ENCODE data around the gene DNAH17. TPM values are rescaled to one million over a fixed set of nuclear protein-coding genes. Genes with fewer than 3 reads are reported as not detected.

Gene DNAH17
- total RNA-seq, 1 experiment from 2014 or later, result 0.23 TPM

DNA sequence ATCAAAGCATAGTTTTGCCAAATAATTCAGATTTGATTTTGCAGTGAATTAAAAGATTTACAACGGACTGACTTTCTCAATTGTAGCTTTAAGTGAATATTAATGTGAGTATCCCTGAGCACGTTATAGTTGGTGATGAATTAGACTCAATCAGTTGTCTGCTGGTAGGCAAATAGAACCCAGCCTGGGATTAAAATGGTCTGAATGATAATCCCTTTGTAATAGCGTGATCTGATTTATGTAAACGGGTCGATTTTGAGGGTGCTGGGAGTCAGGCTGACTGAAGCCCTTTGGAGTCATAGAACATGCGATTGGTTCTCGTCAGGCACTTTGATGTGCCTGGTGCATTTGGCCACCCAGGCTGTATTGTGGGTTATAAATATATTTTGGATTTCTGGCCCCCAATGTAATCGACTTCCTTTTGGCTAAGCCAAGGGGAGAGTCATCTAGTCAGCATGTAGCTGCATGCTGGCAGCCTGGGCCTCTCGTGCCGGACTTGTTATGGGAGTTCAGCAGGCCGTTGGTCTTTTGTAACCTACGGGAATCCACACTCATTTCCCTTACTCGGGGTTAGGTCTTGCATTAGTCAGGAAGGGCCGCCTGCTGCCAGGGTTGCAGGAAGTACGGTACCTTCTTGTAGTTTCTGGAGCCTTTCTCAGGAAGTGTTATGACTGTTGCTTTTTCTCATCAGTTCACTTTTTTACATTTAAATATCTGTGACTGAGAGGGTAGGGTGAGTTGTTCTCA, 193.3 kb downstream of the DNAH17 start:
- DNase-seq, result no peak
- H3K27ac Mint-ChIP-seq (ENCODE audit: unreplicated experiment), result no peak overlapping the region
- Histone ChIP-seq H3K9me3 (no peaks in the 10 kb centered on the region), H3K4me1 (peaks cover 10% of the 10 kb centered on the region), H3K4me3 (ENCODE audit: low read depth, low read length) (no peak overlapping the region), H3K36me3 (ENCODE audit: control insufficient read depth, insufficient read depth, low read length) (no peaks in the 10 kb centered on the region; the same call in 1 of the 2 replicates), H3K27me3 (replicated peaks; ENCODE audit: control insufficient read depth, insufficient read depth, low read length) (no peaks in the 10 kb centered on the region)
- peaks cover 44% of the 10 kb centered on the region for H3K36me3 Mint-ChIP-seq (ENCODE audit: insufficient read depth, unreplicated experiment)
- ChIA-PET CTCF (no interaction called here), POLR2A (no interaction called here)
- H3K4me3 Mint-ChIP-seq (ENCODE audit: unreplicated experiment), result no peak overlapping the region
- peaks cover 17% of the 10 kb centered on the region for H3K4me1 Mint-ChIP-seq (ENCODE audit: low read depth, unreplicated experiment)
- no peaks in the 10 kb centered on the region for H3K27me3 Mint-ChIP-seq (ENCODE audit: insufficient read depth, unreplicated experiment)
- BruUV-seq (replicated peaks), result no TSS peak
- intact Hi-C loops (cut with micrococcal nuclease; ENCODE audit: unreplicated experiment), result no loop called here
- TF ChIP-seq, protein P1, sequence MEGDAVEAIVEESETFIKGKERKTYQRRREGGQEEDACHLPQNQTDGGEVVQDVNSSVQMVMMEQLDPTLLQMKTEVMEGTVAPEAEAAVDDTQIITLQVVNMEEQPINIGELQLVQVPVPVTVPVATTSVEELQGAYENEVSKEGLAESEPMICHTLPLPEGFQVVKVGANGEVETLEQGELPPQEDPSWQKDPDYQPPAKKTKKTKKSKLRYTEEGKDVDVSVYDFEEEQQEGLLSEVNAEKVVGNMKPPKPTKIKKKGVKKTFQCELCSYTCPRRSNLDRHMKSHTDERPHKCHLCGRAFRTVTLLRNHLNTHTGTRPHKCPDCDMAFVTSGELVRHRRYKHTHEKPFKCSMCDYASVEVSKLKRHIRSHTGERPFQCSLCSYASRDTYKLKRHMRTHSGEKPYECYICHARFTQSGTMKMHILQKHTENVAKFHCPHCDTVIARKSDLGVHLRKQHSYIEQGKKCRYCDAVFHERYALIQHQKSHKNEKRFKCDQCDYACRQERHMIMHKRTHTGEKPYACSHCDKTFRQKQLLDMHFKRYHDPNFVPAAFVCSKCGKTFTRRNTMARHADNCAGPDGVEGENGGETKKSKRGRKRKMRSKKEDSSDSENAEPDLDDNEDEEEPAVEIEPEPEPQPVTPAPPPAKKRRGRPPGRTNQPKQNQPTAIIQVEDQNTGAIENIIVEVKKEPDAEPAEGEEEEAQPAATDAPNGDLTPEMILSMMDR (IDR thresholded peaks at IDR 0.05; ENCODE audit: insufficient read depth in 1 of 2, low read depth in 1 of 2, low read length in 1 of 2, severe bottlenecking in 1 of 2, unreplicated experiment in 1 of 2), result no peak
- no peaks in the 10 kb centered on the region for H3K9me3 Mint-ChIP-seq (ENCODE audit: unreplicated experiment)

DNA sequence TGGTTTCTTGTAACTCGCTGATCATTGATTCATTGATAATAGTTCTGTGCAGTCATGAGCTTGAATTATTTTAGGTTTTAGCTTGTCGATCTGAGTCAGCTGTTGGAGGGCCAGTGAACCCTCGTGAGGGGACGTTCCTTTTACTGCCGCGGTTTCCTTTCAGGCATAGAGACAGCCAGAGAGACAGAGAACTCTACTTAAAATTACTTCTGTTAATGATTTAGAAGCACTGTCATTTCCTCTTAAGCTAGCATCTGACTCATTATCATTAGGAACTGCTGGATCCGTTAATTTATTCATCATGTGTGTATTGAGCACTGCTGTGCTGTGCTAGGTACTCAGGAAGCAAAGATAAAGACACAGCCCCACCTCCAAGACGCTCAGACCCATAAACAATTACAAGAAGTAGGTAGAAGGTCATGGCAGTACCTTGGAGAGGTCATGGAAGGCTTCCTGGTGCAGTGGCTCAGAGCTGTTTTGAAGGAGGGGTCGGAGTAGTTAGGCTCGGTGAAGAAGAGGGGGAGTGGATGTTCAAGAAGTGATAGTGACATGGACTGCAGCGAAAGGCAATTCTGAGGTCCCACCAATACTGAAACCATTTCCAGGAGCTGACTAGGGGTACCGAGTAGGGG, 195.5 kb downstream of the DNAH17 start:
- Histone ChIP-seq H3K4me3 (ENCODE audit: low read depth, low read length) (no peak overlapping the region), H3K4me1 (peaks cover 16% of the 10 kb centered on the region), H3K9me3 (no peaks in the 10 kb centered on the region), H3K36me3 (ENCODE audit: control insufficient read depth, insufficient read depth, low read length) (no peaks in the 10 kb centered on the region; the same call in 1 of the 2 replicates), H3K27me3 (replicated peaks; ENCODE audit: control insufficient read depth, insufficient read depth, low read length) (no peaks in the 10 kb centered on the region)
- peaks cover 23% of the 10 kb centered on the region for H3K4me1 Mint-ChIP-seq (ENCODE audit: low read depth, unreplicated experiment)
- no peak overlapping the region for H3K4me3 Mint-ChIP-seq (ENCODE audit: unreplicated experiment)
- TF ChIP-seq, protein P1 (IDR thresholded peaks at IDR 0.05; ENCODE audit: insufficient read depth in 1 of 2, low read depth in 1 of 2, low read length in 1 of 2, severe bottlenecking in 1 of 2, unreplicated experiment in 1 of 2), result no peak
- intact Hi-C loops (cut with micrococcal nuclease; ENCODE audit: unreplicated experiment), result no loop called here
- BruUV-seq (replicated peaks), result no TSS peak
- no peaks in the 10 kb centered on the region for H3K27me3 Mint-ChIP-seq (ENCODE audit: insufficient read depth, unreplicated experiment)
- ChIA-PET POLR2A (interaction anchor here (0.6 to 1.0 kb wide), 2 partner anchors 21 to 183 kb away, joined by 4 to 7 read pairs; no protein-coding TSS in a partner anchor), CTCF (interaction anchor here (0.6 to 1.5 kb wide), 3 partner anchors 16 to 29 kb away, joined by 3 to 4 read pairs (median 4); partner anchors contain the start of gene SOCS3)
- no peaks in the 10 kb centered on the region for H3K9me3 Mint-ChIP-seq (ENCODE audit: unreplicated experiment)
- H3K27ac Mint-ChIP-seq (ENCODE audit: unreplicated experiment), result no peak overlapping the region
- DNase-seq, result no peak
- peaks cover 45% of the 10 kb centered on the region for H3K36me3 Mint-ChIP-seq (ENCODE audit: insufficient read depth, unreplicated experiment)

DNA sequence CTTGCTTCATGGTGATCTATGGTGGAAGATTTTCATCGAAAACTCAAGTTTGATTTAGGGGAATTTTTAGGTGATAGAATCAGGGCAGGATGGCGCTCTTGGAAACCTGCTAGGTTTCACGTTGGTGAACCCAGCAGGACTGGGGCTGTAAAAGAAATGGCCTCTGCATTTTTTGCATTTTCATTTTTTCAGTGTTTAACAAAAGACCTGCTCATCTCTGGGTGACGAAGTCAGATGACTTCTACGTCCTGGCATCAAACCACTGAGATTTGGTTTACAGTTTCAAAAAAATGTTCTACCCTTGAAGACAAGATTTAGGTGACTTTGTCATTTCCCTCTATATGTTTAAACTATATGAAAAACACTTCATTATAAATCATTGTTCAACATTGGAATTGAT, 196.8 kb downstream of the DNAH17 start:
- DNase-seq, result no peak
- intact Hi-C loops (cut with micrococcal nuclease; ENCODE audit: unreplicated experiment), result no loop called here
- no peak overlapping the region for H3K27ac Mint-ChIP-seq (ENCODE audit: unreplicated experiment)
- peaks cover 34% of the 10 kb centered on the region for H3K4me1 Mint-ChIP-seq (ENCODE audit: low read depth, unreplicated experiment)
- no peaks in the 10 kb centered on the region for H3K27me3 Mint-ChIP-seq (ENCODE audit: insufficient read depth, unreplicated experiment)
- H3K4me3 Mint-ChIP-seq (ENCODE audit: unreplicated experiment), result peak overlapping the region; percentile 51
- Histone ChIP-seq H3K27me3 (replicated peaks; ENCODE audit: control insufficient read depth, insufficient read depth, low read length) (no peaks in the 10 kb centered on the region), H3K4me1 (peaks cover 28% of the 10 kb centered on the region), H3K4me3 (ENCODE audit: low read depth, low read length) (no peak overlapping the region), H3K36me3 (ENCODE audit: control insufficient read depth, insufficient read depth, low read length) (no peaks in the 10 kb centered on the region; the same call in 1 of the 2 replicates), H3K9me3 (no peaks in the 10 kb centered on the region)
- H3K36me3 Mint-ChIP-seq (ENCODE audit: insufficient read depth, unreplicated experiment), result peaks cover 45% of the 10 kb centered on the region
- no peaks in the 10 kb centered on the region for H3K9me3 Mint-ChIP-seq (ENCODE audit: unreplicated experiment)
- TF ChIP-seq, protein P1 (IDR thresholded peaks at IDR 0.05; ENCODE audit: insufficient read depth in 1 of 2, low read depth in 1 of 2, low read length in 1 of 2, severe bottlenecking in 1 of 2, unreplicated experiment in 1 of 2), result no peak
- ChIA-PET CTCF (no interaction called here), POLR2A (no interaction called here)
- BruUV-seq (replicated peaks), result TSS peak; percentile 20
